Cardiac muscle cell (in vitro differentiated cells and primary cell): ENCODE data around the gene SLC6A6. TPM values are rescaled to one million over a fixed set of nuclear protein-coding genes. Genes with fewer than 3 reads are reported as not detected.

ENCODE experiments used
- DNase-seq, 2 donors: peaks; one replicate each; pipeline versions ENCODE4 v3.0.0 to v3.0.0-alpha.2; 2010 to 2017; ENCODE audit warnings: low read depth in 1 of 2, low spot score in 1 of 2
- H3K27ac ChIP-seq: fragments of 200-600 bp; sonication (generic); 2 replicates; pipeline ENCODE4 v1.5.1; 2016
- H3K27me3 ChIP-seq: fragments of 200-600 bp; sonication (generic); 2 replicates; pipeline ENCODE4 v1.6.0; 2016; ENCODE audit warnings: control low read depth
- H3K36me3 ChIP-seq: fragments of 200-600 bp; sonication (generic); 2 replicates; pipeline ENCODE4 v1.5.1; 2016; ENCODE audit warnings: control low read depth
- H3K4me1 ChIP-seq: fragments of 200-600 bp; sonication (generic); 2 replicates; pipeline ENCODE4 v1.8.1; 2017; ENCODE audit warnings: low read depth, mild to moderate bottlenecking, mixed run types
- H3K4me3 ChIP-seq: fragments of 200-600 bp; sonication (generic); 2 replicates; pipeline ENCODE4 v1.5.1; 2016; ENCODE audit warnings: mild to moderate bottlenecking
- H3K9me3 ChIP-seq: fragments of 200-600 bp; sonication (generic); 2 replicates; pipeline ENCODE4 v1.5.1; 2017; ENCODE audit warnings: low read depth, mild to moderate bottlenecking, control low read depth
- CTCF ChIP-seq: IDR thresholded peaks from 2 replicates; pipeline ENCODE4 v1.5.1; 2012; ENCODE audit warnings: low read depth, mild to moderate bottlenecking, low read length
- polyA plus RNA-seq: library from polyadenylated mRNA; unstranded; fragments of >200 nt; fragmentation: Nextera tagmentation; extraction: Ambion mirVana; gene quantifications from 2 replicates; pipeline ENCODE4 v1.2.1, GENCODE V29; 2016
- total RNA-seq: library from RNA; depleted of rRNA; stranded (reverse); fragments of >200 nt; gene quantifications from 2 replicates; pipeline ENCODE4 v1.2.3, GENCODE V29; 2016

The SLC6A6 gene
- total and polyA plus RNA-seq, 2 experiments from 2014 or later = 5.4 to 19.7 TPM

GRCh38 chr3:14415501-14415900 is 13.1 kb downstream of the SLC6A6 start:
- Histone ChIP-seq H3K27ac (no peak overlapping the region), H3K4me3 (no peak overlapping the region), H3K9me3 (no peaks in the 10 kb centered on the region), H3K36me3 (no peaks in the 10 kb centered on the region), H3K4me1 (peaks cover 7% of the 10 kb centered on the region), H3K27me3 (no peaks in the 10 kb centered on the region)
- TF ChIP-seq CTCF = no peak
- peak in 1 of 2 donors; percentile 34 for DNase-seq

GRCh38 chr3:14416453-14416852 is 14.0 kb downstream of the SLC6A6 start:
- peaks cover 7% of the 10 kb centered on the region for H3K4me1 ChIP-seq
- no peak for TF ChIP-seq CTCF
- H3K4me3 ChIP-seq = no peak overlapping the region
- no peaks in the 10 kb centered on the region for H3K27me3 ChIP-seq
- DNase-seq = no peak
- no peaks in the 10 kb centered on the region for H3K9me3 ChIP-seq
- no peaks in the 10 kb centered on the region for H3K36me3 ChIP-seq
- H3K27ac ChIP-seq = no peak overlapping the region

GRCh38 chr3:14418296-14419250 is 16.2 kb downstream of the SLC6A6 start:
- H3K36me3 ChIP-seq = no peaks in the 10 kb centered on the region
- no peak overlapping the region for H3K4me3 ChIP-seq
- no peaks in the 10 kb centered on the region for H3K9me3 ChIP-seq
- H3K4me1 ChIP-seq = peaks cover 3% of the 10 kb centered on the region
- H3K27ac ChIP-seq = no peak overlapping the region
- no peak for DNase-seq
- H3K27me3 ChIP-seq = no peaks in the 10 kb centered on the region
- no peak for TF ChIP-seq CTCF

- no peaks in the 10 kb centered on the region for H3K27me3 ChIP-seq
- H3K27ac ChIP-seq = no peak overlapping the region
- DNase-seq = no peak
- H3K4me3 ChIP-seq = no peak overlapping the region
- H3K36me3 ChIP-seq = no peaks in the 10 kb centered on the region
- no peak for TF ChIP-seq CTCF
- no peaks in the 10 kb centered on the region for H3K9me3 ChIP-seq
- no peaks in the 10 kb centered on the region for H3K4me1 ChIP-seq
These were observed 19.9 kb downstream of the SLC6A6 start for GRCh38 chr3:14422016-14422963.

- Histone ChIP-seq H3K27ac (no peak overlapping the region), H3K9me3 (no peaks in the 10 kb centered on the region), H3K36me3 (no peaks in the 10 kb centered on the region), H3K4me1 (no peaks in the 10 kb centered on the region), H3K27me3 (no peaks in the 10 kb centered on the region), H3K4me3 (no peak overlapping the region)
- TF ChIP-seq CTCF = no peak
- DNase-seq = no peak
These were observed 20.9 kb downstream of the SLC6A6 start for GRCh38 chr3:14423197-14423743.
